Measurements from ENCODE around the gene HSPA4L.

- TF ChIP-seq EZH2 (IDR thresholded peaks at IDR 0.05; ENCODE audit: borderline replicate concordance, low read depth, low read length, poor library complexity, severe bottlenecking) (no peak), CTCF (conservative IDR thresholded peaks at IDR 0.05; ENCODE audit: low read depth, low read length) (no peak)
Observed at GRCh38 chr4:127822430-127822829, 40.3 kb downstream of the HSPA4L start.

Measured in A673 (cell line).